Activated naive CD4-positive, alpha-beta T cell treated with anti-CD3 and anti-CD28 coated beads, Interleukin-2, amount 50 U/mL, for 16 hours (primary cell): Measurements from ENCODE around the gene IFIT3.
A peak's percentile ranks its signal among the peaks of the same experiment; 100 is the strongest.
"Not testable (repeated sequence)": the region's sequence is repeated elsewhere in the genome, so short reads cannot be mapped to it uniquely, and the experiment has no call there.

Experiments
- DNase-seq: peaks from one replicate; pipeline ENCODE4 v3.0.0-alpha.2; 2020

Gene IFIT3

GRCh38 chr10:89304446-89304845, 23.4 kb upstream of the IFIT3 start:
- DNase-seq = no peak

DNA sequence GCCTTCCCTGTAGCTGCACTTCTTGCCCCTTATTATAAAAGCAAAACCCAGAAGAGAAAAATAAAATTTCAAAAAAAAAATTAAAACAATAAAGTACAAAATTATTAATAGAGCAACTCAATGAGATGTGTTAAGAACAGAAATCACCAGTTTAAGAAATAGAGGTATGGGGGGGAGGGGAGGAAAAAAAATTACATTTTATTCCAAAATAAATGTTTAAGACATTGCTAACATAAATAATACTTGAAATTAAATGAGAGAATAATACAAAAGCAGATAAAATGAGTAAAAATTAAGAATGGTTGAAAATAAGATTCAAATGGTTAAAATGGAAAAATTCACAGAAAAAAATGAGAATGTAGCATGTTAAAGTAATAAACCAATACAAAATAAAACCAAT, 22.9 kb upstream of the IFIT3 start:
- no peak for DNase-seq

DNA sequence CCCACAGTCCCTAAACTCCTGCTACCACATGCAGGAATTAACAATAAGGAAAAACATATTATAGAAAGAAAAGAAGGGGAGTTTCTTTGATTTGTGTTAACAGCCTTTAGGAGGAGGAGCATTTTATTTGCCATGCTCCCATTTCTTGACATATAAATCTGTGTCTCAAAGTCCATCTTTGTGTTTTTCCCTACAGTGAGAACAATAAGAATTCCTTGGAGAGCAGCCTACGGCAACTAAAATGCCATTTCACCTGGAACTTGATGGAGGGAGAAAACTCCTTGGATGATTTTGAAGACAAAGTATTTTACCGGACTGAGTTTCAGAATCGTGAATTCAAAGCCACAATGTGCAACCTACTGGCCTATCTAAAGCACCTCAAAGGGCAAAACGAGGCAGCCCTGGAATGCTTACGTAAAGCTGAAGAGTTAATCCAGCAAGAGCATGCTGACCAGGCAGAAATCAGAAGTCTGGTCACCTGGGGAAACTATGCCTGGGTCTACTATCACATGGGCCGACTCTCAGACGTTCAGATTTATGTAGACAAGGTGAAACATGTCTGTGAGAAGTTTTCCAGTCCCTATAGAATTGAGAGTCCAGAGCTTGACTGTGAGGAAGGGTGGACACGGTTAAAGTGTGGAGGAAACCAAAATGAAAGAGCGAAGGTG, 21.9 kb upstream of the IFIT3 start:
- DNase-seq = no peak

GRCh38 chr10:89306434-89307268, 21.1 kb upstream of the IFIT3 start:
- DNase-seq = no peak

GRCh38 chr10:89307269-89307577, 20.6 kb upstream of the IFIT3 start:
- DNase-seq = no peak

GRCh38 chr10:89308266-89308665, 19.5 kb upstream of the IFIT3 start:
- no peak for DNase-seq

DNA sequence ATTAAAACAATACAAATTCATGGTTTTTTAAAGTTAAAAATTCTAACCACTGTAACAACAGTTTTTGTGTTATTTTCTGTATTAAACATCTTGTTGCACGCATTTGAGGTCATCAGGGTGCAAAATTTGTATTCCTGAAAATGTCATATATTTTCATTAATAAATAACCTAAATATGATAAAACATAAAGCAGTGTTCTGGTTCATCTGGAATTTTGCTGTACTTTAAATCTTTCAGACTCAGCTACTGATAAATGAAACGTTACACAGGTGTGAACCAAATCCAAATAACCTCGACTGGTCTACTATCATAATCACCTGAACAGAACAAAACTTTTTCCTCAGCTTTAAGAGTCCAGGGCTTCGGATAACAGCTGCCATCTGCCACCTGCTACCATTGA, 19.1 kb upstream of the IFIT3 start:
- no peak for DNase-seq

- no peak for DNase-seq
These were observed 18.4 kb upstream of the IFIT3 start for GRCh38 chr10:89309156-89310055.

GRCh38 chr10:89310056-89310893, 17.5 kb upstream of the IFIT3 start:
- no peak for DNase-seq

GRCh38 chr10:89312973-89313372, 14.8 kb upstream of the IFIT3 start:
- DNase-seq = no peak

- DNase-seq = no peak
These were observed 13.1 kb upstream of the IFIT3 start for GRCh38 chr10:89314676-89315075.

DNA sequence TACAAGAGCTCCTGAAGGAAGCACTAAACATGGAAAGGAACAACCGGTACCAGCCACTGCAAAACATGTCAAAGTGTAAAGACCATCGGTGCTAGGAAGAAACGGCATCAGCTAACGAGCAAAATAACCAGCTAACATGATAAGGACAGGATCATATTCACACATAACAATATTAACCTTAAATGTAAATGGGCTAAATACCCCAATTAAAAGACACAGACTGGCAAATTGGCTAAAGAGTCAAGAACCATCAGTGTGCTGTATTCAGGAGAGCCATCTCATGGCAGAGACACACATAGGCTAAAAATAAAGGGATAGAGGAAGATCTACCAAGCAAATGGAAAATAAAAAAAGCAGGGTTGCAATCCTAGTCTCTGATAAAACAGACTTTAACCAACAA, 9.8 kb upstream of the IFIT3 start:
- not testable (repeated sequence) for DNase-seq

- DNase-seq = not testable (repeated sequence)
These were observed 2.7 kb upstream of the IFIT3 start for GRCh38 chr10:89325081-89325480.

GRCh38 chr10:89325856-89326255, 1.9 kb upstream of the IFIT3 start:
- not testable (repeated sequence) for DNase-seq

- no peak for DNase-seq
These were observed 1.4 kb downstream of the IFIT3 start for GRCh38 chr10:89329151-89329550.

- DNase-seq = not testable (repeated sequence)
These were observed 2.2 kb downstream of the IFIT3 start for GRCh38 chr10:89330014-89330413.

DNA sequence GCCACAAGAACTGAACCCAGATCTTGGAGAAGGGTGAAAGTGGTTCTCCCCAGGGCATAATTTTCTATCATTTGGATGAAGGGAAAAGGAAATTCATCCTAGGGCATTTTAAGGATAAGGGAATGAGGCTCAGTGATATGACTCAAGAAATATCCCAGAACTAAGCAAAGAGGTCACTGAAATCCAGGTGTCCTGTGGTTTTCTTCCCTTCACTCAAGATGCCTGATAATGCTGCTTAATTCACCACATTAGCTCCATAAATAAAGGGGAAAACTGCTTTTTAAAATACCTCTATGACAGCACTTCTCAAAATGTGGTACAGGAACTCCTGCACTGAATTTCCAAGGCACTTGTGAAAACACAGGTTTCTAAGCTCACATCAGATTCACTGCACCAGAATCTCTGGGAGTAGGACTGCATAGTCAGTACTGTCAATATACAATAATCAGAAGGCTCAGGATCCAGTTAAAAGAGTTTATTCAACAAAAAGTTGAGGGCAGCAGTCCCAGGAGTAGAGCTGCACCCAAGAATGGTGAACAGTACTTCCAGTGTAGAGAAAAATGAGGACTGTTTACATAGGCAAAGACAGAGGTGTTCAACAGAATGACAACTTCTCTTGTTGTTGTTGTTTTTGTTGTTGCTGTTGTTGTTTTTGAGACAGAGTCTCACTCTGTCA, 2.9 kb downstream of the IFIT3 start:
- no peak for DNase-seq

GRCh38 chr10:89331487-89332122, 3.8 kb downstream of the IFIT3 start:
- not testable (repeated sequence) for DNase-seq

DNA sequence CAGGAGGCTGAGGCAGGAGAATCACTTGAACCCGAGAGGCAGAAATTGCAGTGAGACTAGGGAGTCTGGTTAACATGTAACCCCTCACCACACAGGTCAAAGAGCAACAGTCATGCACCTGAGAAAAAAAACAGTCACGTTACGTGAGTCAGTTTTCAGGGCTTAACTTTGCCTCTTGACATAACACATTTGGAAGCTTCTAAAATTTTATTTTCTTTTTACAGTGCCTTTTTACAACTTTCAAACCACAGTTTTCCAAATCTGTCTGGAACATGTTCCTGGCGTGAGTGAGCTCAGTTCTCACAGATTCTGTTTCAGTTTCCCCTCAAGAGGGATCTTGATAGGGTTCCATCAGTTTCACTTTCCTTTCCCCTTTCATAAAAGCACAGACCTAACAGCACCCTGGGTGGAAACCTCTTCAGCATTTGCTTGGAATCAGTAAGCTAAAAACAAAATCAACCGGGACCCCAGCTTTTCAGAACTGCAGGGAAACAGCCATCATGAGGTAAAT, 4.4 kb downstream of the IFIT3 start:
- DNase-seq = peak; percentile 26

- no peak for DNase-seq
These were observed 7.4 kb downstream of the IFIT3 start for GRCh38 chr10:89335226-89335625.

DNA sequence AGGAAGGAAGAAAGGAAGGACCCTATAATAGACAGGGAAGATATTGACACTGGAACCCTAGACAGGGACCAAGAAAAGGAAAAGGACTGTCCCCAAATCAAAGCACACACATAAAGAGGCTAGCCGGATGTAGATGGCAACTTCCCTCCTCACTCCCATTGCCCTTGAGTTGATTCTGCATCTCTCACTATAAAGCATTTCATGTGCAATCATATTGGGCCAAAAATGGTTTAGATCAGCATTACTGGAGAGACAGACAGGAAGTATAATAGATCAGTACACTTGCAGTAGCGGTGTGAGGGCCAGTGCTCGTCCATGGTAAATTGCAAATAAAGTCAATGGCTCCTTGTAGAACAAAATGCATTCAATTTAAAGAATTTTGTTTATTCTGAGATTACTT, 8.4 kb downstream of the IFIT3 start:
- DNase-seq = no peak
